Endothelial cell (in vitro differentiated cells): ENCODE data around the gene SHC4. TPM values are rescaled to one million over a fixed set of nuclear protein-coding genes. Genes with fewer than 3 reads are reported as not detected.

Experiments used
- DNase-seq: peaks from one replicate; pipeline ENCODE4 v3.0.0; 2021; ENCODE audit warnings: low spot score
- H3K27ac Mint-ChIP-seq: one replicate; pipeline ENCODE4 v1.8.0; 2021; ENCODE audit warnings: mixed read lengths, inconsistent platforms; ENCODE audit not compliant: unreplicated experiment
- H3K27me3 Mint-ChIP-seq: one replicate; pipeline ENCODE4 v1.8.0; 2021; ENCODE audit warnings: mild to moderate bottlenecking, moderate library complexity, mixed read lengths, inconsistent platforms; ENCODE audit not compliant: unreplicated experiment
- H3K36me3 Mint-ChIP-seq: one replicate; pipeline ENCODE4 v1.8.0; 2021; ENCODE audit warnings: mild to moderate bottlenecking, low read depth, mixed read lengths, inconsistent platforms; ENCODE audit not compliant: unreplicated experiment
- H3K4me1 Mint-ChIP-seq: one replicate; pipeline ENCODE4 v1.8.0; 2021; ENCODE audit warnings: mild to moderate bottlenecking, mixed read lengths, inconsistent platforms; ENCODE audit not compliant: unreplicated experiment
- H3K4me3 Mint-ChIP-seq: one replicate; pipeline ENCODE4 v1.8.0; 2021; ENCODE audit warnings: mild to moderate bottlenecking, mixed read lengths, inconsistent platforms; ENCODE audit not compliant: unreplicated experiment
- H3K9me3 Mint-ChIP-seq: one replicate; pipeline ENCODE4 v1.8.0; 2021; ENCODE audit warnings: mixed read lengths, inconsistent platforms; ENCODE audit not compliant: unreplicated experiment
- CTCF ChIP-seq: fragments of 200-600 bp; sonication (generic); IDR thresholded peaks from one replicate; pipeline ENCODE4 v1.5.0; 2021; ENCODE audit warnings: antibody characterized with exemption; ENCODE audit not compliant: unreplicated experiment
- total RNA-seq: library from RNA; stranded (reverse); fragmentation: NEBNext Ultra II Directional; extraction: Animal tissue kit (Norgen Biotek cat#: 25700); gene quantifications from one replicate; pipeline ENCODE4 v1.2.1, GENCODE V29; 2021; ENCODE audit not compliant: unreplicated experiment

SHC4 gene
- total RNA-seq, 1 donor from 2014 or later: 6.8 TPM

- no peak for TF ChIP-seq CTCF
- DNase-seq: no peak
- Mint-ChIP-seq H3K4me3 (no peak overlapping the region), H3K4me1 (no peaks in the 10 kb centered on the region), H3K27me3 (no peaks in the 10 kb centered on the region), H3K9me3 (no peaks in the 10 kb centered on the region), H3K27ac (no peak overlapping the region), H3K36me3 (peaks cover 16% of the 10 kb centered on the region)
Measured at GRCh38 chr15:48992096-48992495, 28.4 kb upstream of the SHC4 start.

- H3K27me3 Mint-ChIP-seq: no peaks in the 10 kb centered on the region
- peaks cover 12% of the 10 kb centered on the region for H3K36me3 Mint-ChIP-seq
- no peak overlapping the region for H3K4me3 Mint-ChIP-seq
- H3K9me3 Mint-ChIP-seq: no peaks in the 10 kb centered on the region
- DNase-seq: no peak
- TF ChIP-seq CTCF: no peak
- no peak overlapping the region for H3K27ac Mint-ChIP-seq
- H3K4me1 Mint-ChIP-seq: no peaks in the 10 kb centered on the region
Measured at GRCh38 chr15:48989170-48989569, 25.5 kb upstream of the SHC4 start.

- Mint-ChIP-seq H3K36me3 (peaks cover 3% of the 10 kb centered on the region), H3K27ac (no peak overlapping the region), H3K4me3 (no peak overlapping the region), H3K27me3 (no peaks in the 10 kb centered on the region), H3K4me1 (peaks cover 2% of the 10 kb centered on the region), H3K9me3 (no peaks in the 10 kb centered on the region)
- DNase-seq: no peak
- TF ChIP-seq CTCF: no peak
Measured at GRCh38 chr15:48987142-48987541, 23.4 kb upstream of the SHC4 start.

- no peaks in the 10 kb centered on the region for H3K36me3 Mint-ChIP-seq
- TF ChIP-seq CTCF: no peak
- H3K4me3 Mint-ChIP-seq: no peak overlapping the region
- H3K4me1 Mint-ChIP-seq: peaks cover 2% of the 10 kb centered on the region
- H3K9me3 Mint-ChIP-seq: no peaks in the 10 kb centered on the region
- no peak overlapping the region for H3K27ac Mint-ChIP-seq
- DNase-seq: no peak
- H3K27me3 Mint-ChIP-seq: no peaks in the 10 kb centered on the region
Measured at GRCh38 chr15:48986240-48986639, 22.5 kb upstream of the SHC4 start.

GRCh38 chr15:48985516-48985915, 21.8 kb upstream of the SHC4 start:
- Mint-ChIP-seq H3K4me3 (no peak overlapping the region), H3K27me3 (no peaks in the 10 kb centered on the region), H3K9me3 (no peaks in the 10 kb centered on the region), H3K36me3 (no peaks in the 10 kb centered on the region), H3K4me1 (peaks cover 2% of the 10 kb centered on the region), H3K27ac (no peak overlapping the region)
- TF ChIP-seq CTCF: no peak
- no peak for DNase-seq
